IPS-NIHi11 (cell line): Measurements from ENCODE around the gene HOXB2.

Experiments used
- DNase-seq: peaks from one replicate; pipeline ENCODE4 v3.0.0; 2012; ENCODE audit warnings: mixed read lengths, low spot score

Gene HOXB2

GRCh38 chr17:48552466-48553189, 7.7 kb upstream of the HOXB2 start:
- no peak for DNase-seq

- DNase-seq, result no peak
These were observed 6.9 kb upstream of the HOXB2 start for GRCh38 chr17:48551596-48552465.

GRCh38 chr17:48551214-48551555, 6.3 kb upstream of the HOXB2 start:
- DNase-seq, result no peak

GRCh38 chr17:48550502-48551213, 5.7 kb upstream of the HOXB2 start:
- peak; percentile 61 for DNase-seq

GRCh38 chr17:48549914-48550501, 5.1 kb upstream of the HOXB2 start:
- DNase-seq, result no peak

- no peak for DNase-seq
These were observed 4.3 kb upstream of the HOXB2 start for GRCh38 chr17:48549281-48549630.

- DNase-seq, result no peak
These were observed 3.8 kb upstream of the HOXB2 start for GRCh38 chr17:48548523-48549280.

GRCh38 chr17:48547808-48548522, 3.1 kb upstream of the HOXB2 start:
- no peak for DNase-seq

GRCh38 chr17:48546924-48547807, 2.3 kb upstream of the HOXB2 start:
- DNase-seq, result no peak

GRCh38 chr17:48546137-48546923, 1.4 kb upstream of the HOXB2 start:
- DNase-seq, result no peak

- DNase-seq, result no peak
These were observed 630 bp upstream of the HOXB2 start for GRCh38 chr17:48545539-48545938.

GRCh38 chr17:48544349-48545021, 424 bp downstream of the HOXB2 start:
- DNase-seq, result no peak

- DNase-seq, result no peak
These were observed 1.0 kb downstream of the HOXB2 start for GRCh38 chr17:48543854-48544348.

- DNase-seq, result peak; percentile 66
These were observed 1.6 kb downstream of the HOXB2 start for GRCh38 chr17:48543107-48543853.

GRCh38 chr17:48542698-48543106, 2.2 kb downstream of the HOXB2 start:
- no peak for DNase-seq

GRCh38 chr17:48542114-48542656, 2.7 kb downstream of the HOXB2 start:
- DNase-seq, result no peak

- DNase-seq, result no peak
These were observed 3.3 kb downstream of the HOXB2 start for GRCh38 chr17:48541577-48542113.
